ENCODE measurements around the gene SEL1L. TPM values are rescaled to one million over a fixed set of nuclear protein-coding genes. Genes with fewer than 3 reads are reported as not detected.

Gene SEL1L
- 16.5 and 20.0 TPM in 2 replicates for total RNA-seq

GRCh38 chr14:81533536-81534343, at the start of gene SEL1L:
Gene SEL1L (minus strand): TSS chr14:81533853. CDS start chr14:81533744, 109 bp downstream.

Other genes starting within 250 kb of the SEL1L start
- gene STON2, start 133.5 kb downstream of the SEL1L start, total RNA-seq, result 99.8 and 107 TPM in 2 replicates